ENCODE data around the gene FXYD6. TPM values are rescaled to one million over a fixed set of nuclear protein-coding genes. Genes with fewer than 3 reads are reported as not detected.

The FXYD6 gene
- total RNA-seq, 4 donors from 2014 or later = 4.8 to 15.9 (median 9.5) TPM

- TF ChIP-seq EP300 (IDR thresholded peaks at IDR 0.05) (no peak), POLR2AphosphoS5 (IDR thresholded peaks at IDR 0.05) (no peak), POLR2A (IDR thresholded peaks at IDR 0.05) (no peak), CTCF (IDR thresholded peaks at IDR 0.05) (no peak)
- Histone ChIP-seq H3K4me1 (peaks cover 2% of the 10 kb centered on the region), H3K9me3 (no peaks in the 10 kb centered on the region), H3K27me3 (peaks cover 47% of the 10 kb centered on the region), H3K4me3 (no peak overlapping the region), H3K36me3 (no peaks in the 10 kb centered on the region), H3K27ac (no peak overlapping the region)
- no peak for DNase-seq (ENCODE audit: low spot score in 2 of 2)
- 47% methylated on average over 3 of the region's 3 CpGs for WGBS
Observed at GRCh38 chr11:117790279-117790678, 86.2 kb downstream of the FXYD6 start.

- DNase-seq (ENCODE audit: low spot score in 2 of 2) = no peak
- WGBS = 79% methylated on average over 4 of the region's 4 CpGs
- TF ChIP-seq CTCF (IDR thresholded peaks at IDR 0.05) = no peak
- no peak for TF ChIP-seq POLR2AphosphoS5 (IDR thresholded peaks at IDR 0.05)
- no peak for TF ChIP-seq POLR2A (IDR thresholded peaks at IDR 0.05)
- no peak for TF ChIP-seq EP300 (IDR thresholded peaks at IDR 0.05)
- Histone ChIP-seq H3K27me3 (peaks cover 47% of the 10 kb centered on the region), H3K36me3 (no peaks in the 10 kb centered on the region), H3K9me3 (no peaks in the 10 kb centered on the region), H3K4me3 (no peak overlapping the region), H3K27ac (no peak overlapping the region), H3K4me1 (no peaks in the 10 kb centered on the region)
Observed at GRCh38 chr11:117789241-117789640, 87.2 kb downstream of the FXYD6 start.

Other genes with a start within 250 kb of the FXYD6 start
- under 1 TPM in 3 of 4 donors, not detected in 1; 0.11 to 0.24 (median 0.21) TPM for gene DSCAML1, start 79.4 kb downstream of the FXYD6 start, total RNA-seq
- gene FXYD2, start 51.9 kb downstream of the FXYD6 start, total RNA-seq = not detected
- 10 to 100 TPM; 24.7 to 92.0 (median 73.1) TPM for gene TMPRSS13, start 52.7 kb upstream of the FXYD6 start, total RNA-seq
- 1 to 10 TPM; 2.9 to 7.2 (median 4.4) TPM for gene IL10RA, start 109.7 kb upstream of the FXYD6 start, total RNA-seq
- gene TMPRSS4, start 200.4 kb upstream of the FXYD6 start, total RNA-seq = 10 to 100 TPM in 1 of 4 donors, 1 to 10 TPM in 3; 1.6 to 17.0 (median 2.4) TPM
- not detected for gene SMIM35, start 210.3 kb upstream of the FXYD6 start, total RNA-seq